GM12875 (cell line): ENCODE data around the gene PDE4D.

Experiments
- H3K4me3 ChIP-seq: one replicate; pipeline ENCODE4 v1.5.1; 2011; ENCODE audit warnings: low read depth, low read length, control low read depth
- TF ChIP-seq, protein P1 (sequence below): IDR thresholded peaks from 2 replicates; pipeline ENCODE4 v1.5.1; 2011; ENCODE audit warnings: low read depth, mild to moderate bottlenecking, control low read depth, inconsistent platforms, low read length, moderate library complexity, borderline replicate concordance; ENCODE audit not compliant: insufficient read depth

PDE4D gene

DNA sequence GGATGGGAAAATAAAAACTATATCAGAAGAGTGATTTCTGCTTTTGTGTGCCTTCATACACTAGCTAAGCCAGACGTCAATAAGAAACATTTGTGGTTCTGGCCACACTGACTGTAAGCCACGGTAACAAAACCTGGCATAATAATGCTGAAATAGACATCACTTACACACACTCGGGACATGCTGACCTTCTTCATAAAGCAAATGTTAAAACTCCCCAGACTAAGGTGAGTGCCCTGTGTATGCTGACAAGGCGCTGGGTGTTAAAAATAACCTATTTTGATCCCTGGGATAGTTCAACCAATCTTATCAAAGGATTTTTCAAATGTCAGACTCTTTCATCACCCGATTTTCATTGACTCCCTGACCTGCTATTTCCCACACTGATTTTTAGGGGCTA lies 973.7 kb downstream of the PDE4D start:
- TF ChIP-seq, protein P1, sequence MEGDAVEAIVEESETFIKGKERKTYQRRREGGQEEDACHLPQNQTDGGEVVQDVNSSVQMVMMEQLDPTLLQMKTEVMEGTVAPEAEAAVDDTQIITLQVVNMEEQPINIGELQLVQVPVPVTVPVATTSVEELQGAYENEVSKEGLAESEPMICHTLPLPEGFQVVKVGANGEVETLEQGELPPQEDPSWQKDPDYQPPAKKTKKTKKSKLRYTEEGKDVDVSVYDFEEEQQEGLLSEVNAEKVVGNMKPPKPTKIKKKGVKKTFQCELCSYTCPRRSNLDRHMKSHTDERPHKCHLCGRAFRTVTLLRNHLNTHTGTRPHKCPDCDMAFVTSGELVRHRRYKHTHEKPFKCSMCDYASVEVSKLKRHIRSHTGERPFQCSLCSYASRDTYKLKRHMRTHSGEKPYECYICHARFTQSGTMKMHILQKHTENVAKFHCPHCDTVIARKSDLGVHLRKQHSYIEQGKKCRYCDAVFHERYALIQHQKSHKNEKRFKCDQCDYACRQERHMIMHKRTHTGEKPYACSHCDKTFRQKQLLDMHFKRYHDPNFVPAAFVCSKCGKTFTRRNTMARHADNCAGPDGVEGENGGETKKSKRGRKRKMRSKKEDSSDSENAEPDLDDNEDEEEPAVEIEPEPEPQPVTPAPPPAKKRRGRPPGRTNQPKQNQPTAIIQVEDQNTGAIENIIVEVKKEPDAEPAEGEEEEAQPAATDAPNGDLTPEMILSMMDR = no peak
- H3K4me3 ChIP-seq = no peak overlapping the region
